BLaER1 (cell line): ENCODE results near the gene DPP9.

Source experiments
- H3K27ac ChIP-seq: shearing (Covaris generic); formaldehyde crosslinking; 2 replicates; pipeline ENCODE4 v1.8.1; 2022
- H3K27me3 ChIP-seq: shearing (Covaris generic); formaldehyde crosslinking; 2 replicates; pipeline ENCODE4 v1.8.1; 2022
- H3K36me3 ChIP-seq: shearing (Covaris generic); formaldehyde crosslinking; 2 replicates; pipeline ENCODE4 v1.8.1; 2022
- H3K4me1 ChIP-seq: shearing (Covaris generic); formaldehyde crosslinking; 2 replicates; pipeline ENCODE4 v1.8.1; 2022
- H3K4me2 ChIP-seq: shearing (Covaris generic); formaldehyde crosslinking; 2 replicates; pipeline ENCODE4 v1.8.1; 2022
- H3K4me3 ChIP-seq: shearing (Covaris generic); formaldehyde crosslinking; 2 replicates; pipeline ENCODE4 v1.8.1; 2022
- H3K9ac ChIP-seq: shearing (Covaris generic); formaldehyde crosslinking; 2 replicates; pipeline ENCODE4 v1.8.1; 2022
- H3K9me3 ChIP-seq: shearing (Covaris generic); formaldehyde crosslinking; 2 replicates; pipeline ENCODE4 v1.8.1; 2022
- H4K20me1 ChIP-seq: shearing (Covaris generic); formaldehyde crosslinking; 2 replicates; pipeline ENCODE4 v1.8.1; 2022
- Cebpa-rat ChIP-seq: shearing (Covaris generic); IDR thresholded peaks from 2 replicates; pipeline ENCODE4 v1.8.1; 2022

DPP9 gene

GRCh38 chr19:4742723-4743646 lies 19.3 kb upstream of the DPP9 start:
- no peaks in the 10 kb centered on the region for H4K20me1 ChIP-seq
- TF ChIP-seq Cebpa-rat: no peak
- H3K9ac ChIP-seq: no peak overlapping the region
- H3K27me3 ChIP-seq: no peaks in the 10 kb centered on the region
- H3K27ac ChIP-seq: peak overlapping the region; percentile 30; the same call in 1 of the 2 replicates
- peaks cover 71% of the 10 kb centered on the region for H3K4me1 ChIP-seq
- no peaks in the 10 kb centered on the region for H3K36me3 ChIP-seq
- peak overlapping the region; percentile 51 for H3K4me2 ChIP-seq
- no peaks in the 10 kb centered on the region for H3K9me3 ChIP-seq
- H3K4me3 ChIP-seq: no peak overlapping the region

GRCh38 chr19:4740092-4740491 lies 16.4 kb upstream of the DPP9 start:
- no peak overlapping the region for H3K9ac ChIP-seq
- no peak overlapping the region for H3K4me2 ChIP-seq
- H4K20me1 ChIP-seq: no peaks in the 10 kb centered on the region
- H3K4me3 ChIP-seq: no peak overlapping the region
- TF ChIP-seq Cebpa-rat: no peak
- H3K27ac ChIP-seq: no peak overlapping the region
- H3K36me3 ChIP-seq: no peaks in the 10 kb centered on the region
- peaks cover 49% of the 10 kb centered on the region for H3K4me1 ChIP-seq
- no peaks in the 10 kb centered on the region for H3K9me3 ChIP-seq
- H3K27me3 ChIP-seq: no peaks in the 10 kb centered on the region

- Histone ChIP-seq H3K4me1 (peaks cover 41% of the 10 kb centered on the region), H3K27ac (no peak overlapping the region), H3K4me3 (no peak overlapping the region), H3K9me3 (no peaks in the 10 kb centered on the region), H3K4me2 (peak overlapping the region; percentile 55), H3K27me3 (no peaks in the 10 kb centered on the region), H3K9ac (no peak overlapping the region), H4K20me1 (no peaks in the 10 kb centered on the region), H3K36me3 (no peaks in the 10 kb centered on the region)
- TF ChIP-seq Cebpa-rat: no peak
Measured at GRCh38 chr19:4738734-4739133, 15.1 kb upstream of the DPP9 start.

- H3K27me3 ChIP-seq: no peaks in the 10 kb centered on the region
- no peak for TF ChIP-seq Cebpa-rat
- peaks cover 37% of the 10 kb centered on the region for H3K4me1 ChIP-seq
- H3K27ac ChIP-seq: no peak overlapping the region
- no peaks in the 10 kb centered on the region for H3K9me3 ChIP-seq
- no peak overlapping the region for H3K9ac ChIP-seq
- no peak overlapping the region for H3K4me3 ChIP-seq
- H3K4me2 ChIP-seq: peak overlapping the region; percentile 55
- no peaks in the 10 kb centered on the region for H3K36me3 ChIP-seq
- H4K20me1 ChIP-seq: no peaks in the 10 kb centered on the region
Measured at GRCh38 chr19:4737955-4738600, 14.4 kb upstream of the DPP9 start.

GRCh38 chr19:4733755-4734345 lies 10.2 kb upstream of the DPP9 start:
- Histone ChIP-seq H3K27me3 (no peaks in the 10 kb centered on the region), H3K27ac (no peak overlapping the region), H4K20me1 (no peaks in the 10 kb centered on the region)

GRCh38 chr19:4732680-4733114 lies 9.1 kb upstream of the DPP9 start:
- H3K9me3 ChIP-seq: no peaks in the 10 kb centered on the region
- H3K4me2 ChIP-seq: peak overlapping the region; percentile 49; the same call in 1 of the 2 replicates
- no peaks in the 10 kb centered on the region for H3K27me3 ChIP-seq
- no peak overlapping the region for H3K9ac ChIP-seq
- TF ChIP-seq Cebpa-rat: no peak
- no peaks in the 10 kb centered on the region for H4K20me1 ChIP-seq
- H3K4me1 ChIP-seq: peaks cover 7% of the 10 kb centered on the region
- H3K36me3 ChIP-seq: no peaks in the 10 kb centered on the region
- no peak overlapping the region for H3K4me3 ChIP-seq
- H3K27ac ChIP-seq: no peak overlapping the region

More at GRCh38 chr19:4733755-4734345, 10.2 kb upstream of the DPP9 start:
- peaks cover 19% of the 10 kb centered on the region for H3K4me1 ChIP-seq
- no peak for TF ChIP-seq Cebpa-rat
- no peak overlapping the region for H3K9ac ChIP-seq
- H3K9me3 ChIP-seq: no peaks in the 10 kb centered on the region
- no peak overlapping the region for H3K4me3 ChIP-seq
- no peaks in the 10 kb centered on the region for H3K36me3 ChIP-seq
- no peak overlapping the region for H3K4me2 ChIP-seq

GRCh38 chr19:4730740-4731171 lies 7.1 kb upstream of the DPP9 start:
- Histone ChIP-seq H3K9me3 (no peaks in the 10 kb centered on the region), H4K20me1 (no peaks in the 10 kb centered on the region), H3K4me2 (no peak overlapping the region), H3K27me3 (no peaks in the 10 kb centered on the region), H3K4me1 (peaks cover 4% of the 10 kb centered on the region; the same call in 1 of the 2 replicates), H3K4me3 (no peak overlapping the region), H3K9ac (no peak overlapping the region), H3K36me3 (no peaks in the 10 kb centered on the region), H3K27ac (no peak overlapping the region)
- TF ChIP-seq Cebpa-rat: no peak

GRCh38 chr19:4728871-4729270 lies 5.2 kb upstream of the DPP9 start:
- H4K20me1 ChIP-seq: no peaks in the 10 kb centered on the region
- no peaks in the 10 kb centered on the region for H3K27me3 ChIP-seq
- TF ChIP-seq Cebpa-rat: no peak
- H3K4me1 ChIP-seq: peaks cover 13% of the 10 kb centered on the region
- no peaks in the 10 kb centered on the region for H3K36me3 ChIP-seq
- no peak overlapping the region for H3K27ac ChIP-seq
- no peak overlapping the region for H3K9ac ChIP-seq
- no peak overlapping the region for H3K4me3 ChIP-seq
- H3K4me2 ChIP-seq: no peak overlapping the region
- H3K9me3 ChIP-seq: no peaks in the 10 kb centered on the region

- Histone ChIP-seq H3K27ac (peak overlapping the region; percentile 94), H4K20me1 (peaks cover 51% of the 10 kb centered on the region)
- TF ChIP-seq Cebpa-rat: no peak
Measured at GRCh38 chr19:4722671-4723594, 709 bp downstream of the DPP9 start.

More at GRCh38 chr19:4722671-4723594, 709 bp downstream of the DPP9 start:
- Histone ChIP-seq H3K4me2 (peak overlapping the region; percentile 100), H3K4me3 (peak overlapping the region; percentile 98), H3K4me1 (peaks cover 27% of the 10 kb centered on the region), H3K9me3 (no peaks in the 10 kb centered on the region), H3K27me3 (no peaks in the 10 kb centered on the region), H3K36me3 (peaks cover 40% of the 10 kb centered on the region), H3K9ac (peak overlapping the region; percentile 94)
